Muscle layer of colon (tissue), 2 donors: ENCODE measurements around the gene BRD9.
"Not testable (repeated sequence)": the region's sequence is repeated elsewhere in the genome, so short reads cannot be mapped to it uniquely, and the experiment has no call there.

Experiments used
- H3K27ac ChIP-seq: one replicate; pipeline ENCODE4 v1.7.0; 2013; ENCODE audit warnings: low read depth, mild to moderate bottlenecking, low read length, moderate library complexity
- H3K27me3 ChIP-seq, 2 donors: one replicate each; pipeline ENCODE4 v1.7.0; 2013; ENCODE audit warnings: low read length in 2 of 2, mild to moderate bottlenecking in 2 of 2; ENCODE audit not compliant: insufficient read depth in 2 of 2, control insufficient read depth in 1 of 2
- H3K36me3 ChIP-seq: one replicate; pipeline ENCODE4 v1.7.0; 2013; ENCODE audit warnings: mild to moderate bottlenecking, low read length; ENCODE audit not compliant: insufficient read depth
- H3K4me1 ChIP-seq: one replicate; pipeline ENCODE4 v1.7.0; 2013; ENCODE audit warnings: mild to moderate bottlenecking, low read length; ENCODE audit not compliant: insufficient read depth
- H3K4me3 ChIP-seq, 2 donors: one replicate each; pipeline ENCODE4 v1.7.0; 2013; ENCODE audit warnings: low read length in 2 of 2, low read depth in 1 of 2, mild to moderate bottlenecking in 1 of 2, moderate library complexity in 1 of 2
- H3K9ac ChIP-seq: one replicate; pipeline ENCODE4 v1.7.0; 2013; ENCODE audit warnings: low read length
- H3K9me3 ChIP-seq: one replicate; pipeline ENCODE4 v1.7.0; 2013; ENCODE audit warnings: mild to moderate bottlenecking, low read length
- donor health status: abdominal sarcoma.
- donor health status: Adenocarcinoma of cecum.

Gene BRD9

DNA sequence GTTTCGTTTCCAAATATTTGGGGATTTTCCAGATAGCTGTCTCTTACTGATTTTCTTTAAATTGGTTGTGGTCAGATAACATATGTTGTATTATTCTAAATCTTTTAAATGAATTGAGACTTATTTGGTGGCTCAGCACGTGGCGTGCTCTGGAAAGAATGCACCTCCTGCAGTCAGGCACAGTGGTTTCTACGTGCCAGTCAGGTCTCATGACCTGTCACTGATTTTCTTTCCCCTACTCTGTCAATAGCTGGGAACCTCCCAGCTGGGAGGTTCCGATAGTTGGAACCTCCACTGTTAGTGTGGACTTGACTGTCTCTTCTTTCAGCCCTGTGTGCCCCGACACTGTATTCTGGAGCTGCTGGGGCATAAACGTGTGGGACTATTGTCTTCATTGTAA is 27.7 kb upstream of the BRD9 start:
- Histone ChIP-seq H3K27ac (no peak overlapping the region), H3K36me3 (no peaks in the 10 kb centered on the region), H3K27me3 (peaks cover 0 to 8% of the 10 kb centered on the region in 2 donors), H3K9ac (no peak overlapping the region), H3K4me3 (no peak overlapping the region), H3K9me3 (no peaks in the 10 kb centered on the region), H3K4me1 (no peaks in the 10 kb centered on the region)

DNA sequence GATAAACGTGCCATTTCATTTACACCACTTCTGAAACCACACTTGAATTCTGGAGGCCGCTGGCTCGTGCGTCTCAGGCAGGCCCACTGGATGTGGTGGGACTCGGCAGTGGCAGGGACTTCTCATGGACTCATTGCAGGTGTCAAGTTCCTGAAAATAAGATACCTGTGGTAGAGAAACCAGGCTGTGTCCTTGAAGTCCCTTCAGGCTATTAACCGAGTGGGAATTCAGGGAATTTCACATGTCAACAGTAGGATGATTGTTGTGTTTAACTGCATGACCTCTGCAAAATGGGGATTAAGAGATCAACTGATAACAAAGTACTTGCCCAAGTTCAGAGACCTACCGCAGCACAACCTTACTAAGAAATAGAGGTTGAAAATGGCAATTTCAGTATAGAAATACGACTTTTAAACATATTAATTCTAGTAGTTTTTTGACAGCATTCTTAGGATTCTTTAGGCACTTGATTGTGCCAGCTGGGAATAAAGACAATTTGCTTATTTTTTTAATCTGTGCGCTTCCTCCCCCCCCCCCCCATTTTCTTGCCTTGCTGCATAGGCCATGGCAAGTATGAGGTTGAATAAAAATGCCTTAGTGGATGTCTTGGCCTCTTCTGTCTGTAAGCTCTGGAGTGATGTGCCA is 26.9 kb upstream of the BRD9 start:
- Histone ChIP-seq H3K27me3 (no peaks in the 10 kb centered on the region), H3K9me3 (no peaks in the 10 kb centered on the region), H3K27ac (no peak overlapping the region)

DNA sequence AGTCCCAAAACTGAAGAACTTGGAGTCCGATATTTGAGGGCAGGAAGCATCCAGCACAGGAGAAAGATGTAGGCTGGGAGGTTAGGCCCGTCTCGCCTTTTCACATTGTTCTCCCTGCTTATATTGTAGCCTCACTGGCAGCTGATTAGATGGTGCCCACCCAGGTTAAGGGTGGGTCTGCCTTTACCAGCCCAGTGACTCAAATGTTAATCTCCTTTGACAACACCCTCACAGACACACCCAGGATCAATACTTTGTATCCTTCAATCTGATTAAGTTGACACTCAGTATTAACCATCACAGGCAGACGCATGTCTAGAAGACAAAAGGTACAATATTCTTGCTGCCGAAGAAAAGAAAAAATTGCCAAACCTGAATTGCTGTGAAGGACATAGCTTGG is 26.1 kb upstream of the BRD9 start:
- H3K27me3 ChIP-seq, H3K4me1 ChIP-seq, H3K9me3 ChIP-seq, H3K9ac ChIP-seq, H3K27ac ChIP-seq, H3K4me3 ChIP-seq, H3K36me3 ChIP-seq: not testable (repeated sequence)

More for the DNA sequence above, 26.9 kb upstream of the BRD9 start:
- no peaks in the 10 kb centered on the region for H3K4me1 ChIP-seq
- H3K36me3 ChIP-seq, result no peaks in the 10 kb centered on the region
- no peak overlapping the region for H3K9ac ChIP-seq
- H3K4me3 ChIP-seq, result no peak overlapping the region

DNA sequence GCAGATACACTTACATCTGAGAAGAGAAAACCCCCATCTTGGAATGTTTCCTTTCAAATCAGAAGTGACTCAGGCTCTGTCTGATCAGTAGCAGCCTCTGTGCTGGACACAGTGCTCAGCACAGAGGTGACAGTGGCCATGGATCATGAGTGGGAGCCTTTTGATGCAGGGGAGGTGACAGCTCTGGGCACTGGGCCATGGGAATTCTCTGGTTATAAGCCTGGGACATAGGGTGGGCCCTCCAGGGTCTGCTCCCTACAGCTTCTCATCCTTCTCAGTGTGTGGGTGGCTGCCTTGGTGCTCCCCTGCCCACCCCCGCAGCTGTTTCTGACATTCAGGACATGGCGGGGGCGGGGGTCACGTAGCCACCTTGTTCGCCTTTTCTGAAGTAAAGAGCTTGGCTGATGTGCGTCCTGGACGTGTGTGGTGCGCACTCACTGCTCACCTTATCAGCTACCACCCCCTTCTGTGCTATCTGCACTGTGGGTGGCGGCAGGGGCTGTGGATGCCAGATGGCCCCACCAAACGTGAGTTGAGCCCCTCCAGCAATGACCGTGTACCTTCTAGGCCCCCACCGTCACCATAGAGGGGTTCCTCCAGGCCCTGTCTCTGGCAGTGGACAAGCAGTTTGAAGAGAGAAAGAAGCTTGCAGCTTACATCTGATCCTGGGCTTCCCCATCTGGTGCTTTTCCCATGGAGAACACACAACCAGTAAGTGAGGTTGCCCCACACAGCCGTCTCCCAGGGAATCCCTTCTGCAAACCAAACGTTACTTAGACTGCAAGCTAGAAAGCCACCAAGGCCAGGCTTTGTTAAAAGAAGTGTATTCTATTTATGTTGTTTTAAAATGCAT is 24.1 kb upstream of the BRD9 start:
- H3K27ac ChIP-seq, result no peak overlapping the region
- H3K27me3 ChIP-seq, result no peaks in the 10 kb centered on the region

DNA sequence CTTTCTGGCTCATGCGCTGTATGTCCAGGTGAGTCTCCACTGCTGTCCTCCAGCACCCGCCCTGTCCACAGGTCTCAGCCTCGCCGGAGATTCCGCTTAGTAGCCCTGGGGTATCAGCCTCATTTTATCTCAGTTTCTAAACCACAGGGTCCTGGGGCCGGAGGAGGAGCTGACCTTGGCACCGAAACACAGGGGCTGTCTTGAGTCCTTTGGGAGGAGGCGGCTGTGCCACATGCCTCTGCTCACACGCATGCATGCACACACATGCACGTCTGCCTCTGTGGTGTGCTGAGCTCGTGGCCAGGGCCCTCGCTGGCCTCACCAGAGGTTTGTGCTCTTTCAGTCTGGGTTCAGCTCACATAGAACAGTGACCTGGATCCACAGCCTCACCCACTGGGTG is 23.3 kb upstream of the BRD9 start:
- Histone ChIP-seq H3K36me3 (no peaks in the 10 kb centered on the region), H3K4me1 (no peaks in the 10 kb centered on the region), H3K27me3 (no peaks in the 10 kb centered on the region), H3K27ac (no peak overlapping the region), H3K4me3 (no peak overlapping the region), H3K9me3 (no peaks in the 10 kb centered on the region), H3K9ac (no peak overlapping the region)

More for the DNA sequence above, 24.1 kb upstream of the BRD9 start:
- no peaks in the 10 kb centered on the region for H3K4me1 ChIP-seq
- H3K36me3 ChIP-seq, result no peaks in the 10 kb centered on the region
- no peak overlapping the region for H3K4me3 ChIP-seq
- no peak overlapping the region for H3K9ac ChIP-seq
- no peaks in the 10 kb centered on the region for H3K9me3 ChIP-seq

DNA sequence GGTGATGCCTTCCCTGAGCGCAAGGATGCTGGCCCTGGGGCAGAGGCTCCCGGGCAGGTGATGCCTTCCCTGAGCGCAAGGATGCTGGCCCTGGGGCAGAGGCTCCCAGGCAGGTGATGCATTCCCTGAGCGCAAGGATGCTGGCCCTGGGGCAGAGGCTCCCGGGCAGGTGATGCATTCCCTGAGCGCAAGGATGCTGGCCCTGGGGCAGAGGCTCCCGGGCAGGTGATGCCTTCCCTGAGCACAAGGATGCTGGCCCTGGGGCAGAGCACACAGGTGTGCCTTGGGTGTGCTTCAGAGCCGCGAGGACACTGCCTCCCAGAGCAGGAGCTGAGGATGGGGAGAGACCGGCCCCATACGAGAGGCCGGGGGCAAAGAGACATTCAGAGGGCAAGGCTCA is 22.7 kb upstream of the BRD9 start:
- not testable (repeated sequence) for H3K9ac ChIP-seq, H3K9me3 ChIP-seq, H3K27ac ChIP-seq, H3K27me3 ChIP-seq, H3K4me1 ChIP-seq, H3K4me3 ChIP-seq, H3K36me3 ChIP-seq

DNA sequence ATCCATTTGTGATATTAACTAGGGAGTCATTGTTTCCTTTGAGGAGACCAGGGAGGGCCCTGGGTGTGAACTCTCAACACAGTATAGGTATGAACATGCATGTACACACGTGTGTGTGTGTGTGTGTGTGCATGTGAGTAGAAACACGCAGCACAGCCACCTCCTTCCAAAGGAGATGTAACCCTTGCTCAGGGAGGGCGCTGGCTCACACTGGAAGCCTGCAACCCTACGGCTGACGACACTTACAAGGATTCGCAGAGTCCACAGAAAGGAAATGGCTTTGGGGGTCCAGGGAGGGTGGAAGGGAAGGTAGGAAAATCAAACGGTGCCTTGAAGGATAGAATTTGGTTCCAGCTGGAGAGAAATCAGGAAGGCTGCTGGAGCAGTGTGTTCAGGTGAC is 22.0 kb upstream of the BRD9 start:
- Histone ChIP-seq H3K9ac (no peak overlapping the region), H3K4me1 (no peaks in the 10 kb centered on the region), H3K9me3 (no peaks in the 10 kb centered on the region), H3K27me3 (no peaks in the 10 kb centered on the region), H3K4me3 (no peak overlapping the region), H3K27ac (no peak overlapping the region), H3K36me3 (no peaks in the 10 kb centered on the region)

DNA sequence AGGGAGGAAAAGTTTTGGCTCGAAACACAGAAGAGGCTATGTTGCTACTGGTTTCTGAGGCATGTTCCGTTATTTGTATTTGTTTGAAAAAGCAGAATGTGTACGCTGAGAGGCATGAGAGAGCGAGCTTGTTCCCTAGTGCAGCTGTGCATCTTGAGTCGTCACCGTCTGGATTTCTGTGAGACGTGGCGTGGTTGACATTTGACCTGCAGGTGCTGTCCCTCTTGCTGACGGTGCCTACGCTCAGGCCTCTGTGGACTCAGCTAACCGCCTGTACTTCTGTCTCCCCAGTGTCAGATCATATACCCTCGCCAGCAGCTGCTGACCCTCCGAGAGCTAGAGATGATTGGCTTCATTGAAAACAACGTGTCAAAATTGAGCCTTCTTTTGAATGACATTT is 21.6 kb upstream of the BRD9 start:
- no peaks in the 10 kb centered on the region for H3K9me3 ChIP-seq
- no peak overlapping the region for H3K9ac ChIP-seq
- no peak overlapping the region for H3K27ac ChIP-seq
- H3K36me3 ChIP-seq, result no peaks in the 10 kb centered on the region
- H3K4me3 ChIP-seq, result no peak overlapping the region
- no peaks in the 10 kb centered on the region for H3K27me3 ChIP-seq
- no peaks in the 10 kb centered on the region for H3K4me1 ChIP-seq

DNA sequence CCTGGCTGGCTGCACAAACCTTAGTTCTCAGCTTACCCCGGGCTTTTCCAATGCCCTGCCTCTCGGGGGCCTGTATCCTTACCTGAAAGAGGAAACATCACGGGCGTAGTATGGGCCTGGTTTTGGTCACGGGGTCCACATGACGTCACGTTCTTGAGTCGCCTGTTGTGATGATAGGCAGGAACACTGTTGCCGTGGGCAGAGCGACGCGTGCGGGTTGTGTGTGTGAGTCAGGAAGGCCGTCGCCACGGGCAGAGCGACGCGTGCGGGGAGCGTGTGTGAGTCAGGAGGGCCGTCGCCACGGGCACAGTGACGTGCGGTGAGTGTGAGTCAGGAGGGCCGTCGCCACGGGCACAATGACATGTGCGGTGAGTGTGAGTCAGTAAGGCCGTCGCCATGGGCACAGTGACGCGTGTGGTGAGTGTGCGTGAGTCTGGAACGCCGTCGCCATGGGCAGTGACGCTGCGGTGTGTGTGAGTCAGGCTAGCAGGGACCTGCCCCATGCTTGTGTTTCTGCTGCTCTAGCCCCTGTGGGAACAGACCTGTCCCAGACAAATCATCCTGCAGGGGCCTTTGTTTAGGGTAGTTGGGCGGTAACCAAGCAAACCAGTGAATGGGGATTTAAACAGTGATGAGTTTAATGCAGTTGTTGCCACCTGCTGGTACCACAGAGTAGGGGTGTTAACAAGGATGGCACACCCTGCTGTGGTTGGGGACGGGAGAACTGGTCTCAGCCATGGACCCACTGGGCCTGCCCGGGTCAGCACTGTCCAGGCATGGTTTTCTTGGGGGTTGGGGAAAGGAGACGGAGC is 19.9 kb upstream of the BRD9 start:
- Histone ChIP-seq H3K4me1 (no peaks in the 10 kb centered on the region), H3K27ac (no peak overlapping the region), H3K9me3 (no peaks in the 10 kb centered on the region), H3K4me3 (no peak overlapping the region), H3K36me3 (no peaks in the 10 kb centered on the region), H3K9ac (no peak overlapping the region), H3K27me3 (no peaks in the 10 kb centered on the region)

DNA sequence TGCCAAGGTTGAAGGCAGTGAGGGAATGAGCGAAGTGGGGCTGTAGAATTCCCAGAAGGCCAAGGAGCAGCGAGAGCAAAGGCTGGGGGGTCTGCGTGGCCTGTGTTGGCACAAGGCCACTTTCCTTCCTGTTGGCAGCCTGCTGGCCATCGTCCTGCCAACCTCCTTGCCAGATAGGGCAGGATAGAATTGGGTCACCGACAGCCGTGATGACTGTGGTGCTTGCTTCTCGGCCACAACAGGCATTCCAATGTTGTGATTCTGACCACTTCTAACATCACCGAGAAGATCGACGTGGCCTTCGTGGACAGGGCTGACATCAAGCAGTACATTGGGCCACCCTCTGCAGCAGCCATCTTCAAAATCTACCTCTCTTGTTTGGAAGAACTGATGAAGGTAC is 19.0 kb upstream of the BRD9 start:
- no peaks in the 10 kb centered on the region for H3K9me3 ChIP-seq
- H3K4me3 ChIP-seq, result no peak overlapping the region
- no peak overlapping the region for H3K9ac ChIP-seq
- no peaks in the 10 kb centered on the region for H3K36me3 ChIP-seq
- H3K4me1 ChIP-seq, result no peaks in the 10 kb centered on the region
- no peak overlapping the region for H3K27ac ChIP-seq
- no peaks in the 10 kb centered on the region for H3K27me3 ChIP-seq

DNA sequence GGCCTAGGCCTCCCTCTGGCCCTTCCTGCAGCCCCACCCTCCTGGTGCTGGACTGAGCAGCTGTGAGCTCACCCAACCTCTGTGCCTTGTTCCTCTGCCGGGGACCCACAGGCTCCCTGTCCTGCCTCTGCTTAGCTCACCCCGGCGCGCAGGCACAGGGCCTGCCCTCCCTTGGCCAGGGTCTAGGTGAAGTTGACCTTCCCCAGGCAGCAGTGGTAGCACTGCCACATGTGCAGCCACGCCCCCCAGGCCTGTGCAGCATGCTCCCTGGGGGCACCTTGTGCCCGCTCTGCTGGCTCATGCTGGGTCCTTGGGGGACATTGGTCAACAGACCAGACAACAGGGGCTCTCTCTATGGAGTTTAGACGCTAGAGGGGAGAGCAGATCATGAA is 18.2 kb upstream of the BRD9 start:
- Histone ChIP-seq H3K9ac (no peak overlapping the region), H3K4me1 (no peaks in the 10 kb centered on the region), H3K4me3 (no peak overlapping the region)

More for the DNA sequence above, 18.2 kb upstream of the BRD9 start:
- Histone ChIP-seq H3K27me3 (no peaks in the 10 kb centered on the region), H3K36me3 (no peaks in the 10 kb centered on the region), H3K9me3 (no peaks in the 10 kb centered on the region), H3K27ac (no peak overlapping the region)
